Measurements from ENCODE around the gene TMOD1. TPM values are rescaled to one million over a fixed set of nuclear protein-coding genes. Genes with fewer than 3 reads are reported as not detected.

The TMOD1 gene
- total and polyA plus RNA-seq, 2 of the 13 experiments (the other 11 are each of a cell fraction or from before 2014, with no cell fraction given), result 0.04 to 0.07 TPM

DNA sequence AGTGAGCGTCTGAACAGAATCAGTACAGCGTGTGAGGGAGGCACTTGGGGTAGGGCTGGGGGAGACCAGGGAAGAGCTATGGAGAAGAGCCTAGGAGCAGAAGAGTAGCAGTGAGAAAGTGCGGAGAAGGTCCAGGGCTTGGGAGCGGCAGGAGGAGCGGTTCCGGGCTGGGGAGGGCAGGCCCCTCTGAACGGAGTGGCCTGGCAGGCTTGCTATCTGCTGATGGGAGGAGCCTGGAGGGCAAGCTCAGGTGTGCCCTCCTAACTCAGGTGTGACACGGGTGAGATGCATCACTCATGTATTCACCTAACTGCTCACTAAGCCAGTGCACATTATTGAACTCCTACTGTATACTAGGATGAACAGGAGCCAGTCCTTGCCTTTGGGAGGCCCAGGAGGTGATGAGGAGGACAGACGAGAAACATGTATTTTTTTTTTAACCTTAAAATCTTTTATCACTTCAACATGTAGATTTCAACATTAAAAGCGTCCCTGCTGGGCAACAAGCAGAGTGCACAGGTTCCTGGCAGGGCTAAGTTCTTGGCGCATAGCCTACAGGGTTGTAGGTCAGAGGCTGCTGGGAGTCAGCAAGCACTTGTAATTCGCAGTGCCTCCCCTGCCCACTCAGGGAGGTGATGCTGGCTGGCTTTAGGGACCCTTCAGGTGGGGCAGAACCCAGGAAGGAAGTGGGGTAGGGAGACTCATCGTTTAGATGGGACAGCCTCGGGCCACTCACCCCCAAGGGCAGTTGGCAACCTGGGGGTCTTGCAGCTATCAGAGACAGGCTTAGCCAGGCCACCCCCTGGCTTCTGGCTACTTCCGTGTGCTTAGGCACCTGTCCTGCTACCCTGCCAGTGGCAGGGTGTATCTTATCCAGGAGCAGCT, 55.5 kb downstream of the TMOD1 start (continued):
- TF ChIP-seq, protein P1, sequence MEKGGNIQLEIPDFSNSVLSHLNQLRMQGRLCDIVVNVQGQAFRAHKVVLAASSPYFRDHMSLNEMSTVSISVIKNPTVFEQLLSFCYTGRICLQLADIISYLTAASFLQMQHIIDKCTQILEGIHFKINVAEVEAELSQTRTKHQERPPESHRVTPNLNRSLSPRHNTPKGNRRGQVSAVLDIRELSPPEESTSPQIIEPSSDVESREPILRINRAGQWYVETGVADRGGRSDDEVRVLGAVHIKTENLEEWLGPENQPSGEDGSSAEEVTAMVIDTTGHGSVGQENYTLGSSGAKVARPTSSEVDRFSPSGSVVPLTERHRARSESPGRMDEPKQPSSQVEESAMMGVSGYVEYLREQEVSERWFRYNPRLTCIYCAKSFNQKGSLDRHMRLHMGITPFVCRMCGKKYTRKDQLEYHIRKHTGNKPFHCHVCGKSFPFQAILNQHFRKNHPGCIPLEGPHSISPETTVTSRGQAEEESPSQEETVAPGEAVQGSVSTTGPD (CRISPR knock-in tag; IDR thresholded peaks at IDR 0.05), result no peak
- TF ChIP-seq, protein P2, sequence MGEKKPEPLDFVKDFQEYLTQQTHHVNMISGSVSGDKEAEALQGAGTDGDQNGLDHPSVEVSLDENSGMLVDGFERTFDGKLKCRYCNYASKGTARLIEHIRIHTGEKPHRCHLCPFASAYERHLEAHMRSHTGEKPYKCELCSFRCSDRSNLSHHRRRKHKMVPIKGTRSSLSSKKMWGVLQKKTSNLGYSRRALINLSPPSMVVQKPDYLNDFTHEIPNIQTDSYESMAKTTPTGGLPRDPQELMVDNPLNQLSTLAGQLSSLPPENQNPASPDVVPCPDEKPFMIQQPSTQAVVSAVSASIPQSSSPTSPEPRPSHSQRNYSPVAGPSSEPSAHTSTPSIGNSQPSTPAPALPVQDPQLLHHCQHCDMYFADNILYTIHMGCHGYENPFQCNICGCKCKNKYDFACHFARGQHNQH (CRISPR knock-in tag; IDR thresholded peaks at IDR 0.05), result no peak

DNA sequence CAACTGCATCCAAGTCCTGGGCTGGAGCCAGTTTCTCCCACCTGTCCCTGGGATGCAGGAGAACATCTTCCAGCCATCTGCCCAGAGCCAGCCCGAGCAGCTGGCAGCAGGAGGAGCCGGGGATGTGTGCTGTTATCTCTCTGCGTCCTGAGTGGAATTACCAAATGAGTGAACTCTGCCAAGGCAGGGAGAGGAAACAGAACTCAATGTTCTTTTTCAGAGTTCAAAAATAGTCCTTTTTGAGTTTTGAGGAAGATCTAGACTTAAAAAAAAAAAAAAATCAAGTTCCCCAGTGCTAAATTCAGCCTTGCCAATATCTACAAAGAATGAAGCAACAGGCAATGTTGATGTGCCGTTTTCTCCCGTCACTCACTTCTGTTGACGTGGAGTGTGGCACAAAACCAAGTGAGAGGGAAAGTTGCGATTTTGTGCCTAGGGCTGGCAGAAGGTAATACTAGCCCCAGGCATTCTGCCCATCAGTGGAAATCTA, 56.2 kb downstream of the TMOD1 start:
- Histone ChIP-seq H2AFZ (ENCODE audit: low read length) (no peak overlapping the region), H4K20me1 (ENCODE audit: insufficient read depth, low read length) (no peaks in the 10 kb centered on the region), H3K4me3 (replicated peaks in 1 of 3; ENCODE audit: insufficient read depth in 1 of 3, low read depth in 2 of 3, low read length in 3 of 3) (no peak overlapping the region), H3K4me2 (ENCODE audit: low read depth, low read length) (no peak overlapping the region), H3K4me1 (ENCODE audit: insufficient read depth, low read length) (no peaks in the 10 kb centered on the region), H3K27me3 (ENCODE audit: control insufficient read depth in 1 of 2, insufficient read depth in 2 of 2, low read length in 2 of 2) (peaks cover 2 to 23% of the 10 kb centered on the region in 2 experiments; a peak in 3 of 5 replicates), H3K79me2 (ENCODE audit: insufficient read depth, low read length) (no peaks in the 10 kb centered on the region), H3K27ac (ENCODE audit: extremely low read length, insufficient read depth, low read length) (no peak overlapping the region), H3K9me3 (ENCODE audit: low read length) (no peaks in the 10 kb centered on the region), H3K36me3 (replicated peaks in 1 of 2; ENCODE audit: control insufficient read depth in 1 of 2, insufficient read depth in 2 of 2, low read length in 2 of 2) (no peaks in the 10 kb centered on the region), H3K9ac (ENCODE audit: insufficient read depth, low read depth, low read length) (no peak overlapping the region)
- in situ Hi-C loops (cut with HindIII; ENCODE audit: extremely low pct_ligation_motif_present, low pct_unique_long_range_greater_than_20kb), result no loop called here
- CTCF ChIA-PET (ENCODE audit: low intra/inter-chr PET ratio, low total read pairs), result no interaction called here
- FAIRE-seq (no peak), DNase-seq (ENCODE audit: low spot score) (no peak), ATAC-seq (no peak)
- no TSS peak for BruUV-seq (replicated peaks)
- intact Hi-C loops (cut with micrococcal nuclease; ENCODE audit: unreplicated experiment), result no loop called here
- 9% methylated on average over 7 of the region's 7 CpGs for WGBS (ENCODE audit: low lambda C conversion rate)
- TF ChIP-seq ZNF841 (CRISPR knock-in tag; IDR thresholded peaks at IDR 0.05; ENCODE audit: borderline replicate concordance), result no peak
- TF ChIP-seq ZBTB20 (CRISPR knock-in tag; IDR thresholded peaks at IDR 0.05; ENCODE audit: borderline replicate concordance, low read depth), result no peak
- TF ChIP-seq ZNF274 (CRISPR knock-in tag; IDR thresholded peaks at IDR 0.05), result no peak
- POLR2A ChIA-PET, result no interaction called here
